K562 (cell line): Measurements from ENCODE around the gene GSTM2. TPM values are rescaled to one million over a fixed set of nuclear protein-coding genes. Genes with fewer than 3 reads are reported as not detected.

Experiments
- ATAC-seq: fragments of 200-7000 bp; cut with Tn5 transposase; 3 replicates; pipeline ENCODE4 v1.9.1; 2020; ENCODE audit warnings: moderate library complexity
- BruUV-seq: library from RNA; stranded (reverse); fragments of 400-500 nt; replicated peaks from 2 replicates; lab custom pipeline; 2021; lab: Mats Ljungman, UMichigan
- CTCF ChIA-PET: fragments of 300-600 bp; formaldehyde crosslinking; extraction: SDS; loops from one replicate; lab custom pipeline; 2021; ENCODE audit warnings: low intra/inter-chr PET ratio; lab: Yijun Ruan, JAX
- POLR2A ChIA-PET: fragments of 300-600, 350-650 bp; sonication (Branson Sonifier 250); formaldehyde crosslinking; extraction: SDS; loops from one replicate; lab custom pipeline; 2021; ENCODE audit warnings: antibody characterized with exemption, inconsistent platforms; lab: Yijun Ruan, JAX
- DNase-seq, 4 experiments: peaks; one replicate each; pipeline versions ENCODE4 v3.0.0 to v3.0.0-alpha.2; 2011 to 2018; ENCODE audit warnings: low spot score in 3 of 4, mixed read lengths in 3 of 4; ENCODE audit errors: extremely low read depth in 1 of 4
- FAIRE-seq: peaks from 2 replicates; lab custom pipeline; 2011; peaks lifted over from hg19 to GRCh38; lab: Jason Lieb, UNC
- H2AFZ ChIP-seq: 2 replicates; pipeline ENCODE4 v1.6.0; 2011; ENCODE audit warnings: low read depth, low read length, control low read depth, inconsistent platforms
- H3K27ac ChIP-seq: fragments of 200-600 bp; 3 replicates; pipeline ENCODE4 v1.8.0; 2011; ENCODE audit warnings: low read depth, mild to moderate bottlenecking, control low read depth, inconsistent platforms, low read length, moderate library complexity, mixed read lengths; ENCODE audit errors: extremely low read depth
- H3K27me3 ChIP-seq, 2 experiments: fragments of 300-600 bp in 1 of 2; 2 replicates in 1 of 2; 3 replicates in 1 of 2; pipeline versions ENCODE4 v1.6.0 to v1.8.0; 2011; ENCODE audit warnings: inconsistent platforms in 2 of 2, low read length in 2 of 2, mild to moderate bottlenecking in 1 of 2, mixed read lengths in 1 of 2, moderate library complexity in 1 of 2; ENCODE audit not compliant: control insufficient read depth in 2 of 2, insufficient read depth in 2 of 2
- H3K36me3 ChIP-seq: fragments of 300-600 bp; 3 replicates; pipeline ENCODE4 v1.8.0; 2011; ENCODE audit warnings: mild to moderate bottlenecking, low read length, inconsistent platforms; ENCODE audit not compliant: control insufficient read depth, insufficient read depth
- H3K4me1 ChIP-seq, 2 experiments: fragments of 200-600 bp in 1 of 2; replicated peaks in 1 of 2; 2 replicates in 1 of 2; 3 replicates in 1 of 2; pipeline versions ENCODE4 v1.5.1 to v1.8.0; 2011; ENCODE audit warnings: inconsistent platforms in 2 of 2, low read length in 2 of 2, mild to moderate bottlenecking in 1 of 2, mixed read lengths in 1 of 2, moderate library complexity in 1 of 2; ENCODE audit not compliant: control insufficient read depth in 2 of 2, insufficient read depth in 2 of 2
- H3K4me2 ChIP-seq: 2 replicates; pipeline ENCODE4 v1.6.1; 2011; ENCODE audit warnings: low read length, control low read depth, inconsistent platforms, mixed read lengths; ENCODE audit not compliant: insufficient read depth
- H3K4me3 ChIP-seq: fragments of 200-600 bp; sonication (generic), shearing (Covaris generic); 2 replicates; pipeline ENCODE4 v1.5.1; 2016; ENCODE audit warnings: control low read depth, inconsistent platforms
- H3K79me2 ChIP-seq: fragments of 200-600 bp; 3 replicates; pipeline ENCODE4 v1.8.0; 2011; ENCODE audit warnings: low read length, inconsistent platforms; ENCODE audit not compliant: control insufficient read depth, insufficient read depth
- H3K9ac ChIP-seq, 2 experiments: 2 replicates each; pipeline versions ENCODE4 v1.6.0 to v1.6.1; 2011; ENCODE audit warnings: low read depth in 2 of 2, low read length in 2 of 2, control low read depth in 1 of 2, inconsistent platforms in 1 of 2, mild to moderate bottlenecking in 1 of 2, mixed read lengths in 1 of 2; ENCODE audit not compliant: insufficient read depth in 1 of 2
- H3K9me1 ChIP-seq: one replicate; pipeline ENCODE4 v1.6.0; 2011; ENCODE audit warnings: inconsistent platforms, mild to moderate bottlenecking, low read length, moderate library complexity; ENCODE audit not compliant: control insufficient read depth, insufficient read depth
- H3K9me3 ChIP-seq: replicated peaks from 2 replicates; pipeline ENCODE4 v1.5.1; 2011; ENCODE audit warnings: low read depth, low read length, inconsistent platforms; ENCODE audit not compliant: control insufficient read depth, insufficient read depth
- H4K20me1 ChIP-seq: replicated peaks from 2 replicates; pipeline ENCODE4 v1.6.1; 2011; ENCODE audit warnings: low read length, inconsistent platforms, mixed read lengths; ENCODE audit not compliant: control insufficient read depth, insufficient read depth
- ADNP ChIP-seq: fragments of 200-800 bp; sonication (Bioruptor generic); IDR thresholded peaks from 2 replicates; pipeline ENCODE4 v1.6.1; 2016; ENCODE audit warnings: missing genetic modification characterization, missing compliant biosample characterization
- CBFA2T3 ChIP-seq: fragments of 450-650 bp; IDR thresholded peaks from 2 replicates; pipeline ENCODE4 v1.6.1; 2017
- FOXA1 ChIP-seq: fragments of 450-650 bp; IDR thresholded peaks from 2 replicates; pipeline ENCODE4 v1.6.1; 2016; ENCODE audit warnings: mild to moderate bottlenecking, borderline replicate concordance
- HDGF ChIP-seq: fragments of 450-650 bp; IDR thresholded peaks from 2 replicates; pipeline ENCODE4 v1.6.1; 2016
- MCM7 ChIP-seq, 2 experiments: fragments of 450-650 bp; IDR thresholded peaks; 2 replicates each; pipeline ENCODE4 v1.6.1; 2016 to 2018
- SMARCB1 ChIP-seq: IDR thresholded peaks from 2 replicates; pipeline ENCODE4 v1.6.1; 2011; ENCODE audit warnings: improper control_type of control experiment, low read depth; ENCODE audit not compliant: insufficient read length
- XRCC3 ChIP-seq: fragments of 450-650 bp; IDR thresholded peaks from 2 replicates; pipeline ENCODE4 v1.6.1; 2017; ENCODE audit warnings: mild to moderate bottlenecking, moderate library complexity
- XRCC4 ChIP-seq: IDR thresholded peaks from one replicate; pipeline ENCODE4 v1.6.1; 2011; ENCODE audit not compliant: insufficient read depth, insufficient read length; ENCODE audit errors: extremely low read depth
- YY1 ChIP-seq, 3 experiments: IDR thresholded peaks; 2 replicates each; pipeline ENCODE4 v1.6.1; 2011; ENCODE audit warnings: low read length in 2 of 3, mild to moderate bottlenecking in 2 of 3, moderate library complexity in 2 of 3, borderline replicate concordance in 1 of 3, control low read depth in 1 of 3, low read depth in 1 of 3; ENCODE audit not compliant: insufficient read depth in 3 of 3, insufficient replicate concordance in 2 of 3, control insufficient read depth in 1 of 3, insufficient read length in 1 of 3; ENCODE audit errors: extremely low read depth in 1 of 3
- ZNF695 ChIP-seq: fragments of 450-650 bp; formaldehyde crosslinking; IDR thresholded peaks from 2 replicates; pipeline ENCODE4 v1.4.0; 2020; ENCODE audit warnings: mild to moderate bottlenecking, moderate library complexity
- WGBS: fragments of 100-300 bp; shearing (Covaris generic); methylation state at CpG from one replicate; pipeline ENCODE4 v1.1.6; 2016; ENCODE audit warnings: low coverage, mixed read lengths; ENCODE audit not compliant: insufficient coverage; ENCODE audit errors: missing lambda C conversion rate; 5-methylcytosine and 5-hydroxymethylcytosine counted together
- in situ Hi-C: fragments of 300-500 bp; cut with MboI; formaldehyde crosslinking; loops from 4 replicates; pipeline ENCODE4 v1.15.0; 2018; ENCODE audit warnings: inconsistent platforms, mixed read lengths
- intact Hi-C: fragments of 100-400 bp; cut with micrococcal nuclease; formaldehyde crosslinking; loops from 2 replicates; pipeline ENCODE4 v1.14.2; 2022
- polyA plus RNA-seq, 8 experiments: library from polyadenylated mRNA; depleted of rRNA in 4 of 8; stranded (reverse) in 5 of 8; unstranded in 3 of 8; fragments of >200 nt; fragmentation: Nextera tagmentation in 2 of 8; fragmentation: Illumina TruSeq in 1 of 8; extraction: Ambion mirVana in 2 of 8; extraction: Trizol in 1 of 8; gene quantifications; 2 replicates each; pipeline versions ENCODE4 v1.2.1 to v1.2.3, GENCODE V29; 2011 to 2014; ENCODE audit warnings: inconsistent platforms in 1 of 8, missing spikeins in 1 of 8
- total RNA-seq, 7 experiments: library from RNA; depleted of rRNA in 6 of 7; stranded (reverse); fragments of >200 nt in 6 of 7; fragmentation: Illumina TruSeq in 2 of 7; extraction: Trizol in 2 of 7; gene quantifications; 2 replicates each; pipeline versions ENCODE4 v1.2.1 to v1.2.3, GENCODE V29; 2011 to 2021; ENCODE audit warnings: low replicate concordance in 1 of 7
- TF ChIP-seq, protein P1 (sequence below), 2 experiments: fragments of 450-650 bp; formaldehyde crosslinking in 1 of 2; IDR thresholded peaks; 2 replicates each; pipeline versions ENCODE4 v1.4.0 to v1.6.1; 2014 to 2020; ENCODE audit warnings: mild to moderate bottlenecking in 2 of 2, borderline replicate concordance in 1 of 2, low read depth in 1 of 2

GSTM2 gene
- total and polyA plus RNA-seq, 9 of the 15 experiments (the other 6 are each of a cell fraction or from before 2014, with no cell fraction given), result 1.6 to 15.1 (median 6.8) TPM

DNA sequence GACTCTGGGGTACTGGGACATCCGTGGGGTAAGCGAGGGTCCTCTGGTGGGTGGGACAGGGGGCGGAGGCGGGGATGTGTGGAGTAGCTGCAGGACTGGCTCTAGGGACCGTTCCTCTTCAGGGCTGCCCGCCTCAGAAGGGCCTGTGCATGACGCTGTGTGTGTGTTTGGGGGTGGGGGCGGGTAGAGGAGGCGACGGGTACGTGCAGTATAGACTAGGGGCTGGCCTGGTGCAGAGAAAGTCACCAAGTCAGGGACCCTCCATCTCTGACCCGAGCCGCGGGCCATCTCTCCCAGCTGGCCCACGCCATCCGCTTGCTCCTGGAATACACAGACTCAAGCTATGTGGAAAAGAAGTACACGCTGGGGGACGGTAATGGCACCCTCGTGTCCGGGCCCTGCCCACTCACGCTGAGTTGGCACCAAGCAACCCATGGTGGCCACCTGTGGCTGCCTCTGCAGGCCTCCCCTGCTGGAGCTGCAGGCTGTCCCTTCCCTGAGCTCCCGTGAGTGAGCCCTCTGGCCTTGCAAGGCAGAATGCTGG, 44.5 kb downstream of the GSTM2 start:
- H3K4me2 ChIP-seq, result no peak overlapping the region
- no peaks in the 10 kb centered on the region for H3K9me1 ChIP-seq
- ChIA-PET CTCF (no interaction called here), POLR2A (interaction anchor here (0.6 to 1.1 kb wide), 3 partner anchors 30 to 99 kb away, joined by 3 to 4 read pairs (median 4); no protein-coding TSS in a partner anchor)
- no peak overlapping the region for H3K27ac ChIP-seq
- H3K4me1 ChIP-seq, result peaks cover 0 to 9% of the 10 kb centered on the region in 2 experiments; a peak in 2 of 5 replicates
- WGBS, result 28% methylated on average over 16 of the region's 22 CpGs
- H4K20me1 ChIP-seq, result no peaks in the 10 kb centered on the region
- H3K27me3 ChIP-seq, result peaks cover 0 to 6% of the 10 kb centered on the region in 2 experiments; a peak in 2 of 5 replicates
- intact Hi-C loops, result no loop called here
- no TSS peak for BruUV-seq
- H3K36me3 ChIP-seq, result no peaks in the 10 kb centered on the region
- H3K4me3 ChIP-seq, result no peak overlapping the region
- in situ Hi-C loops, result no loop called here
- H2AFZ ChIP-seq, result no peak overlapping the region
- H3K9me3 ChIP-seq, result peaks cover 5% of the 10 kb centered on the region; the same call in 1 of the 2 replicates
- no peak for FAIRE-seq
- DNase-seq, result peak in 1 of 4 experiments; percentile 3
- TF ChIP-seq XRCC4, result no peak
- no peak for TF ChIP-seq FOXA1
- no peak for TF ChIP-seq SMARCB1
- TF ChIP-seq ADNP (tag), result no peak
- TF ChIP-seq CBFA2T3, result no peak
- no peak for TF ChIP-seq YY1 (IDR thresholded peaks at IDR 0.05; ENCODE audit: borderline replicate concordance in 1 of 3, control insufficient read depth in 1 of 3, extremely low read depth in 1 of 3, insufficient read depth in 3 of 3, insufficient read length in 1 of 3, insufficient replicate concordance in 2 of 3, low read depth in 1 of 3, low read length in 2 of 3)
- no peak for TF ChIP-seq MCM7 (IDR thresholded peaks at IDR 0.05)
- no peak for TF ChIP-seq ZNF695 (CRISPR knock-in tag)
- TF ChIP-seq, protein P1, sequence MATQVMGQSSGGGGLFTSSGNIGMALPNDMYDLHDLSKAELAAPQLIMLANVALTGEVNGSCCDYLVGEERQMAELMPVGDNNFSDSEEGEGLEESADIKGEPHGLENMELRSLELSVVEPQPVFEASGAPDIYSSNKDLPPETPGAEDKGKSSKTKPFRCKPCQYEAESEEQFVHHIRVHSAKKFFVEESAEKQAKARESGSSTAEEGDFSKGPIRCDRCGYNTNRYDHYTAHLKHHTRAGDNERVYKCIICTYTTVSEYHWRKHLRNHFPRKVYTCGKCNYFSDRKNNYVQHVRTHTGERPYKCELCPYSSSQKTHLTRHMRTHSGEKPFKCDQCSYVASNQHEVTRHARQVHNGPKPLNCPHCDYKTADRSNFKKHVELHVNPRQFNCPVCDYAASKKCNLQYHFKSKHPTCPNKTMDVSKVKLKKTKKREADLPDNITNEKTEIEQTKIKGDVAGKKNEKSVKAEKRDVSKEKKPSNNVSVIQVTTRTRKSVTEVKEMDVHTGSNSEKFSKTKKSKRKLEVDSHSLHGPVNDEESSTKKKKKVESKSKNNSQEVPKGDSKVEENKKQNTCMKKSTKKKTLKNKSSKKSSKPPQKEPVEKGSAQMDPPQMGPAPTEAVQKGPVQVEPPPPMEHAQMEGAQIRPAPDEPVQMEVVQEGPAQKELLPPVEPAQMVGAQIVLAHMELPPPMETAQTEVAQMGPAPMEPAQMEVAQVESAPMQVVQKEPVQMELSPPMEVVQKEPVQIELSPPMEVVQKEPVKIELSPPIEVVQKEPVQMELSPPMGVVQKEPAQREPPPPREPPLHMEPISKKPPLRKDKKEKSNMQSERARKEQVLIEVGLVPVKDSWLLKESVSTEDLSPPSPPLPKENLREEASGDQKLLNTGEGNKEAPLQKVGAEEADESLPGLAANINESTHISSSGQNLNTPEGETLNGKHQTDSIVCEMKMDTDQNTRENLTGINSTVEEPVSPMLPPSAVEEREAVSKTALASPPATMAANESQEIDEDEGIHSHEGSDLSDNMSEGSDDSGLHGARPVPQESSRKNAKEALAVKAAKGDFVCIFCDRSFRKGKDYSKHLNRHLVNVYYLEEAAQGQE (IDR thresholded peaks at IDR 0.05; ENCODE audit: borderline replicate concordance), result no peak
- TF ChIP-seq, protein P1 (CRISPR knock-in tag; IDR thresholded peaks at IDR 0.05; ENCODE audit: low read depth), result no peak
- no peak for TF ChIP-seq HDGF
- no peak for TF ChIP-seq XRCC3
- TF ChIP-seq, all 486 proteins: peak for 0
- Histone ChIP-seq H3K9ac (no peak overlapping the region), H3K79me2 (no peaks in the 10 kb centered on the region)
- no peak for ATAC-seq
